Spleen (tissue), 7 donors: Measurements from ENCODE around the gene TTC31.

Experiments used
- CTCF ChIP-seq, 11 experiments: fragments of 200-600 bp in 7 of 11; fragments of 450-650 bp in 4 of 11; sonication (generic) in 4 of 11; IDR thresholded peaks in 8 of 11; conservative IDR thresholded peaks in 3 of 11; 1 replicate in 7 of 11; 2 replicates in 4 of 11; pipeline versions ENCODE4 v1.4.0 to v1.8.0; 2016 to 2021; ENCODE audit warnings: antibody characterized with exemption in 11 of 11, inconsistent platforms in 4 of 11, mild to moderate bottlenecking in 1 of 11
- POLR2A ChIP-seq, 3 donors: fragments of 450-650 bp; IDR thresholded peaks; one replicate each; pipeline ENCODE4 v1.5.1; 2017; ENCODE audit warnings: antibody characterized with exemption in 3 of 3, mild to moderate bottlenecking in 1 of 3
- donor health status: DM: no; HTN: no; CAD: no; lungs with moderate emphysema.
- donor health status: DM: no; HTN: no; CAD: no.
- donor health status: DM: no; HTN: no; CAD: no.

DNA sequence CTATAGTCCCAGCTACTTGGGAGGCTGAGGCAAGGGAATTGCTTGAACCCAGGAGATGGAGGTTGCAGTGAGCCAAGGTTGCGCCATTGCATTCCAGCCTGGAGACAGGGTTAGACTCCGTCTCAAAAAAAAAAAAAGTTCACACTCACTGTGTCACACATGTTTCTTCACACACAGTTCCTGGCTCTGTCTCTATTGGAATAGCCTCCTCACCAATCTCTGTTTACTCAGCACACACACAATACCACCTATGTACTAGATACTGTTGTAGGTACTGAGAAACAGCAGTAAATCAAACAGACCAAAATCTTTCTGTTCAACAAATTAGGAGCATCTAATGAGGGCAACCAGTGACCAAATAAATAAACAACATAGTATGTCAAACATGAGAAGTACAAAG, 3.3 kb downstream of the TTC31 start:
- TF ChIP-seq POLR2A (IDR thresholded peaks at IDR 0.05) (no peak), CTCF (IDR thresholded peaks at IDR 0.05 in 8 of 11, conservative IDR thresholded peaks at IDR 0.05 in 3 of 11) (no peak)
